ENCODE data around the gene C10orf105.

The C10orf105 gene

DNA sequence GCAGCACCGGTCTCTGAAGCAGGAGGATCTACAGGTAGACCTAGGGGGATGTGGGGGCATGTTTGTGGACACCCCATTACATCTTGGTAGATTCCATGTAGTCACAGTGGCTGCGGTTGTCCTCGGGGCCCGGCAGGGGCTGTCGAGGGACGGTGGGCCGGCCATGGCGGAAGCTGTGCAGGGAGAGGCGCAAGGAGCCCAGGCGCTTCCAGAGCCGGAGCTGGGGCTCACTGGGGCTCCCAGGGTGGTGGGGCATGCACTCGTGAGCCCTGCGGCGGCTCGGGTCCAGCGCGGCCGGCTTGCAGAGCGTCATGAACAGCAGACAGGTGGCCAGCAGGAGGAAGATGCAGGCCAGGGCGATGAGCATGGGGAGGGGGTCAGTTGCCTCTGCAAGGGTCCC lies 3.7 kb downstream of the C10orf105 start:
- no peak for DNase-seq

DNA sequence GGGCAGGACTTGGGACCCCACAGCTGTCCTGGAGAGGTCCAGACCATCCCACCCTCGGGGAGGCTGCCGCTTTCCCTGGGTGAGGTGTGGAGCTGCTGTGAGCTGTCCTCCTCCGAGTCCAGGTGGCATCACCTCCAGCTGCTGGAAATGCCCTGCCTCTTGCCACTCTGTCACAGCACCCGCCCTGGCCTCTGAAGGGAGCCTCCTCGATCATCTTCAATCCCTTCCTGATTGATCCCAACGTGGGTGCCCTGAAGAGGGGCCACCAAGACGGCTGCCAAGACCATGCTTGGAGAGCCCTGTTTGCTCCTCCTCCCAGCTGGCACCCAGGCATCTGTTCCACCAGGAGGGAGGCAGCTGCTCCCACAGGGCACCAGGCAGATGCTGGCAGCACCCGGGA lies 4.6 kb downstream of the C10orf105 start:
- no peak for DNase-seq

DNA sequence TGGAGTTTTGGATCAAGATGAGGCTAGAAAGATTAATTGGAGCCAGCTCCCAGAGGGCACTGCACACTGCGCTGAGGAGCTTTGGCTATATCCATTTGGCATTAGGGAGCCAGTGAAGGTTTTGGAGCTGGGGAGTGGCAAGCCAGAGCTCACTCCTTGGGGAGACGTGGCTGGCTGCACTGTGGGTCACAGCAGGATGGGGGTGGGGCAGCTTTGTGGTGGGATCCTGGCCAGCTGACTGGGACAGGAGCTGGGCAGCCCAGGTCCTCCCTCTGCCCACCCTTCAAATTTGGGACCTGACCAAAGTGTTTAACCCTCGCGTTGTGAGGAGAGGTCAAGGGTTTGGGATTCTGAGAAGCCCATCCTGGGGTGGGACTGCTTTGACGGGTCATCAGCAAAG lies 5.0 kb downstream of the C10orf105 start:
- DNase-seq = no peak

DNA sequence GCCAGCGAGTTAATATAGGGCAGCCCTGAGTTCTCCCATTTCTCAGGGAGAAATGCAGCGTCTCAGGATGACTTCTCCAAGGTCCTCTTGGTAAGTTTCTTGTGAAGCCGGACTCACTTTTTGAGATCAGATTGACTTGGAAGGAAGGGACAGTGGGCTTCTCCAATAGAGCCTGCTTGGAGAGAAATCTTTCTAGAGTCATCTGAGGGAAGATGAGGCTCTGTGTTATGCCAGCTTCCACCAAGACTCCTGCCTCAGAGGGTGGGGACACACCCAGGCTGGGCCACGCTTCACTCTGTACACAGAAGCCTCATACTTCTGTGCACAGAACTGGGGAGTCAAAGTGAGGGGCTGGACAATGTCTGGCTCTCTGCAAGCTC lies 5.6 kb downstream of the C10orf105 start:
- DNase-seq = peak; percentile 19

DNA sequence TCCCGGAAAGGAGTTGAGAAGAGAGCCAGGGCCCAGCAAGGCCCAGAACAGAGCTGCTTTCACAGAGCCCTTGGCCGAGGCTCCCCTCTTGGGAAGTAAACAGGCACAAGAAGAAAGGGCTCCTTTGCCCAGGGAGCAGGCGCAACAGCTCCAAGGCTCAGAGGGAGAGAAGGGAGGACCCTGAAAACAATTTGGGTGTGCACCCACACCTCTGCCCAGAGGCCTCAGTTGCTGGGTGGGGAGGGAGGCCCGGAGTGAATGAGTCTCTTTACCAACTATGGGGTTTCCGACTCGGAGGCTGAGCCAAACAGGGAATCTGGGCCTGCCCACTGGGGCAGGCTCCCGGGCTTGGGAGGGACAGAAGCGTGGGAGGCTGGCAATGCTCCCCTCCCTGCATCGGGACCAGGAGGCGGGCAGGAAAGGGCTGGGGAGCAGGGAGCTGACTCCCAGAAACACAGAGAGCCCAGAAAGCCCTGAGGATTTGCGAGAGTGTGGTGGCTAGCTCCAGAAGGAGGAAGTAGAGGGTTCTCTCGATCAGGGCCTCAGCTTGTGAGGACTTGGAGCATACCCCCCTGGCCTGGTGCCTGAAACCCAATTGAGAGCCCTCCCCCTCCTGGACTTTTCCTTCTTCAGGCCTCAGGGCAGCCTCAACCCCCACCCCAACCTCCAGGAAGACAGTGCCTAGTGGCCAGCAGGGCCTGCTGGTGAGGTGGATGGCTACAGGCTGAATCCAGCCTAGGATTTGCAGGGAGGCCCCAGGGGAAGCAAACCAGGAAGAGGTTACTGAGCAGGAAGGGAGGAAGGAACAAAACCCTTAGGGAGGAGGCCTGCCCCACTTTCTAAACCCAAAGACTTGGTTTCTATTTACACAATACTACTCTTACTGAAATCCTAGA lies 6.2 kb downstream of the C10orf105 start:
- no peak for DNase-seq

DNA sequence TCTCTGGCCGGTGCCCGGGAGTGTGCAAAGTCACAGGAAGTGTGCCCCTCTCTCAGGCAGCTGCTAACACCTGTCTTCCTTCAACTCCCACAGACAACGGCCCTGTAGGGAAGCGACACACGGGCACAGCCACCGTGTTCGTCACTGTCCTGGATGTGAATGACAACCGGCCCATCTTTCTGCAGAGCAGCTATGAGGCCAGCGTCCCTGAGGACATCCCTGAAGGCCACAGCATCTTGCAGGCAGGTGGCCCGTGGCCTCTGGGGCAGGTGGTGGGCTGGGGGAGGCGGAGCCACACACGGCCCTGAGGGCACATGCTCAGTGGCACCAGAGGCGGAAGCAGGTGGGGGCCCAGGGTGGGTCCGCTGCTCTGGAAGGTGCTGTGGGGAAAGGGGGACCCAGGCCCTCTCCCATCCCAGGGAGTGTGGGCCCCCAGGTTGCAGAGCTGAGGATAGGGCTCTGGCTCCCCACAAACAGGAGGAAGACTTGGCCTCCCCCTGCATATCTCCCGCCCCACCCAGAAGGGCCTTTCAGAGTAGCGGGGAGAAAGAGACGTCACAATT lies 6.9 kb downstream of the C10orf105 start:
- DNase-seq = peak; percentile 53

DNA sequence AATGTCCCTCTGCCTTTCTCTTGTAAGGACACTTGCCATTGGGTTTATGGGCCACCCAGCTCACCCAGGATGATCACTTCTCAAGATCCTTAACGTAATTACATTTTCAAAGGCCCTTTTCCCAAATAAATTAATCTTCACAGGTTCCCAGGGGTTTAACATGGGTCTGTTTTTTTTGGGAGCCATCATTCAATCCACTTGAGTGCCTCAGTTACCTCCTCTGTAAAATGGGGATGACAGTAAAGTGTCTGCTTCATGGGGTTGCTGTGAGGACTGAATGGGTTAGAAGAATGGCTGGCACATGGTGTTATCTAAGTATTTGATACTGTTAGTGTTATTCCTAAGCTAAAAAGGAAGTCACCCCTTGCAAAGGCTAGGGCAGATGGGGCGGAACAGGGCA lies 7.4 kb downstream of the C10orf105 start:
- no peak for DNase-seq

DNA sequence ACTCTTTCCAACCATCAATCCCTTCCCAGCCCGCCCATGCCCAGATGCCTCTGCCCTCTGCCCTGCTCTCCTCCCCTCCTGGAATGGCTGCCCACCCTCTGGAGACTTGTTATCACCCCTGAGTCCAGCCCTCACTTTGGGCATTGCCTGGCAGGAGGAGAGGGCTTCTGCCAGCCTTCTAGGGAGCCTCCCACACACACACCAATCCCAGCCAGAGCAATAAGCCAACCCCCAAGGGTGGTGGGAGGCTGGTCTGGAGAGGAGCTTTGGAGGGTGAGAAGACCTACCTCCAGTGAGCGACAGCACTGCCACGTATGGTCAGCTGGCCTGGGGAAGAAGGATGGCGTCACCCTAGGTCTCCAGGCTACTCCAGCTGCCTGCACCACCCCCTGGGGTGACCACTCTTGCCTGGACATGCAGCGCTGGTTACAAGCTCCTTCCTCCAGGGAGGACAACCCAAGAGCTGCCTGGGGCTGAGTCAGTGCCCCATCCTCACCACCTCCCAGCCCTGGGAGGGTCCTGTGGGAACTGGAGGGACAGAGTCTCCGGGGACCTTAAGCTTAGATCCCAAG lies 8.4 kb downstream of the C10orf105 start:
- DNase-seq = no peak

DNA sequence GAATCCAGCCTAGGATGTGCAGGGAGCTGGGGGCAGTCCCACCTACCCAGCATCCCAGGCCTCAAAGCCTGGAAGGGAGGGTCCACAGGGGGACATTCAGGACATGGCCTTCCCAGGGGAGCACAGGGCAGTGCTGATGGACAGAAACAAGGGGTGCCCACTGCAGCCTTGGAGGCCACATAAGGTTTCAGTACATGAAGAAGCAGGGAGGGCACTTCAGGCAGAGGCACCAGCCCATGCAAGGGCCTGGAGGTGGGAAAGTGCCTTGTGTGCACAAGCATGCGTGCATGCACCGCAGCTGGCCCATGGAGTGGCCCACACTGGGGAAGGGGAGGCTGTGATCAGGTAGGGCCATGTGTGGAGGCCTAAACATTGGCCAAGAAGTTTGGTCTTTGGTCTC lies 9.1 kb downstream of the C10orf105 start:
- DNase-seq = no peak

DNA sequence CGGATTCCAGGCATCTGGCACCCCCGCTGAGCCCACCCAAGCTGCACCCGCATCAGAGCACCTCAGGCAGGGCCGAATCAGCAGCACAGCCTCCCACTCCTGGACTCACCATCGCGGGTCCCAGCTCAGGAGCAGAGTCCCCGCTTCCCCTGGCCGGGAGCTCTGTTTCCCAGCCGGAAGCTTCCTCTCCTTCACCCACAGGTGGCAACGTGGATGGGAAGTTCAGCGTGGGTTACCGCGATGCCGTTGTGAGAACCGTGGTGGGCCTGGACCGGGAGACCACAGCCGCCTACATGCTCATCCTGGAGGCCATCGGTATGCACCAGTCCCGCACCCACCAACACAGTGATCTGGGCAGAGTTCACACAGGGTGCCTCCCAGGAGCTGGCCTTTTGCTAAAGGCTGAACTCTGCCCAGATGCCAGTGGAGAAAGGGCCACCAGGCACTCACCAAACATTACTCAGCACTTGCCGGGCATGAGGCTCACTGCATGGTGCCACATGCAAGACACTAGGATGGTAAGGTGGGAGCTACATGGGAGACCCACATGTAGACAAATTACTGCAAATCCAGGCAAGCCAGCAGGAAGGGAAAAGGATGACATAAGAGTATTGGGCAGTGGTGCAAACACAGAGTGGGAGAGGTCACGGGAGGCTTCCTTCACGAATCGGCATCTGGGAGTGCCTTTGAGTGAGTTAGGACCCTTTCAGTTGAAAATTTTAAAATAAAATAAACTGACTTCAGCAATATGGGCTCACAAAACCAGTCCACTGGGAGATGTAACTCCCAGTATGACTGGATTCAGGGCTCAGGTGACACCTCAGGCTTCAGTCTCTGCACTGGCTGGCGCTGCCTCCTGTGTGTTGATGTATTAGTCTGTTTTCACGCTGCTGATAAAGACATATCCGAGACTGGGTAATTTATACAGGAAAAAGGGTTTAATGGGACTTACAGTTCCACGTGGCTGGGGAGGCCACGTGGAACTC lies 10.4 kb downstream of the C10orf105 start:
- DNase-seq = no peak

DNA sequence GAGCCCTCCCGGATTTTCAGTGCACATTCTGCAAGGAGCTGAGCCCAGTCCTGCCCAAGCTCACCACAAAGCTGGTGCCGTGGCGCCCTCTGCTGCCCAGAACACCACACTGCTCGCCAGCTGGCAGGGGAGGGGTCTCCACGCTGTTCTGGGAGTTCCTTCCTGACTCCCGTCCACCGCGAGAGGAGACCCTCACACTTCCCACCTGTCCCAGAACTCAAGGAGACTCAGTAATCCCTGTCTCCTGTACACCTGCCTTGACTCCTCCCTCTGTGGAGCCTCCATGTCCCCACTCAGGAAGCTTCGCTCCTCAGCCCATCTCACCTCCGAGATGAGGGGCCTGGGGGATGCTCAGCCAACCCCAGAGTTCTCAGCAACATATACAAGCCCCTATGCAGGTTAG lies 11.3 kb downstream of the C10orf105 start:
- DNase-seq = peak; percentile 46

DNA sequence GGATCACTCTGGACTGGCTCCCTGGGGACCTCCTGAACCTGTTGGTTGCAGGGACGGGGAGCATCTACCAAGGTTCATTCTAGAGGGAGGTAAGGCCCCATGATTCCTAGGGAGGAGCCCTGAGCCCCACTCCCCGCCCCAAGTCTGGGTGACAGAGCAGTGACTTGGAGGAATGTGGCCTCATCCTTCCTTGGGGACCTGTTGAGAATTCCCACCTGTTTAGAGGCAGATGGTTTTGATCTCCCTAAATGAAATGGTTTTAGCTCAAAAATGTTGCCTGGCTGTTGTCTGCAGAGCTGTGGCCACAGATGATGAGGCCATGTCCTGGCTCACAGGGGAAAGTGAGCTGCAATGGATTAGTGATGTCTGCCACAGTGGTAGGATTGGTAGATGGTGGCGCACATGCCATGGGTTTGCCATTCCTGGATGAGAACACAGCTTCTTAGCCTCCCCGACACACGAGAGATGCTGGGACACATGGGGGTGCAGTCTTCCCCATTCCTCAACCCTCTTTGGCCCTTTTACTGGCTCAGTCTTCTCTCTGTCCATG lies 12.3 kb downstream of the C10orf105 start:
- no peak for DNase-seq

DNA sequence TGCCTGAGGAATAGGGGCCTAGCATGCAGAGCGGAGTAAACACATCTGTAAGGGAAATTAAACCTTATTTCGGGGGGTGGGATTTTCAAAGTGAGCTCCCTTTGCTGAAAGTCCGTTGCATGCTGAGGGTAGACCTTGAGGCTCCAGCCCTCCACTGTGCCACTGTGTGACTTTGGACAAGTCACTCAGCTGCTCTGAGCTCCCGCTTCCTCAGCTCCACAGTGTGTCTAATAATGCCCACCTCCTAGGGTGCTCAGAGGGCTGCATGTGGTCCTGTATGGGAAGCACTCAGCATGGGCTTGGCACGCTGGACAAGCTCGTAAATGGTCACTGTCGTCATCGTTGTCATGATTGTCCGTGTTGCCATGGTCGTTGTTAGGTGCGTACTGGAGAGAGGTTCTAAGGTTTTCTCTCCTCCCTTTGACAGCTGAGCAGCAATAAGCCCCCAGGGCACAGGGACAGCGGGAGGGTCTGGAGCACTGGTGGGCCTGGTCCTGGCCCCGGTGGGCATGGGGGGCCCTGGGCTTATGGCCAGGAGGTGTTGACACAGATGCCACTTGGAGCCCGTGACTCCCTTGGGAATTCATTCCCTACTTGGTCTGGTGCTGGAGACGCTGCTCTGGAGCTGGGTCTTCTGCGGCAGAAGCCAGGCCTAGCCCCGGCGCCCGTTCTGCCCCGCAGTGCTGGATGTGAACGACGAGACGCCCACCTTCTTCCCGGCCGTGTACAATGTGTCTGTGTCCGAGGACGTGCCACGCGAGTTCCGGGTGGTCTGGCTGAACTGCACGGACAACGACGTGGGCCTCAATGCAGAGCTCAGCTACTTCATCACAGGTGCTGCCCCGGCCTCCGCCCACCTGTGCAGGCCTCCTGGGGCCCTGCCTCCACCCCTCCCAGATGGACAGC lies 13.1 kb downstream of the C10orf105 start:
- DNase-seq = no peak

DNA sequence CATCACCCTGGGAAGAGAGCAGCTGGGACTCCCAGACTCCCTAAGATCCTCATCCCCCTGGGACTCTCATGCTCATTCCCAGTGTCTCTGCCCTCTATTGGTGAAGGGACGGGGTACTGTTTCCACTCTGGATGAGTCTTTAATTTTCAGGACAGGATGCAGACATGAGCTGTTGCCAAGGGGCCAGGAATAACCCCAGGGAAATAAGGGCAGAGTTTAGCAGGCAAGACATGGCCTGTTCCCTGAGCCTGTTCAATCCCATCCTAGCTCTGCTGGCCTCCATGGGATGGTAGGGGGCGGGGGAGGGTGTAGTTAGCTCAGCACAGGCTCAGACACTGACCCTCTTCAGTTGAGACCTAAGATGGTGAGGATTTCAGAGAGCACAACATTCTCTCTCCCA lies 14.0 kb downstream of the C10orf105 start:
- no peak for DNase-seq

DNA sequence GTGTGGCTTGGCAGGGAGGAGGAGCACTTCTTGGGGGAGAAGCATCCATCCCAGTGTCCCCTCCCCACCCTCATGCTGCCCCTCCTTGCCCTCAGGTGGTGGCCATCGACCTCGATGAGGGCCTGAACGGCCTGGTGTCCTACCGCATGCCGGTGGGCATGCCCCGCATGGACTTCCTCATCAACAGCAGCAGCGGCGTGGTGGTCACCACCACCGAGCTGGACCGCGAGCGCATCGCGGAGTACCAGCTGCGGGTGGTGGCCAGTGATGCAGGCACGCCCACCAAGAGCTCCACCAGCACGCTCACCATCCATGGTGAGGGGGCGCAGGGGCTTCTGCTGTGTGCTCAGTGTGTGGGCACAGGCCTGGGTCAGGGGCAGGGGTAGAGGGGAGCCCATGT lies 14.8 kb downstream of the C10orf105 start:
- DNase-seq = no peak

DNA sequence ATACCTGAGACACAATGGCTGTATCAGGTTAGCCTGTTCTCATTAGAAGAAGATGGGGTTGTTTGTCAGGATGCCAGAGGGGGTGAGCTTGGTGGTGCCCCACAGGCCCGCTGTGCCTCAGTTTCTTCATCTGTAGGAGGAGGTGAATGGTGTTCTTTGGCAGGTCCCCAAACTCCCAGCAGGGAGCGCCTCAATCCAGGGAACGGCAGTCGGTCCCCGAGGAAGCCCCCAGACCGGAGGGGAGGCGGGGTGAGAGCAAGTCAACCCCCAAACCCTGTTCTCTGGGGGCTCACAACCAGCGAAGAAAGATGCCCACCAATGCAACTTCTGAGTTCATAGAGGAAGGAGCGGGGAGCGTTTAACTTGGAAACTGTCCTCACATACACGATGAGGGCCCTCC lies 16.0 kb downstream of the C10orf105 start:
- DNase-seq = no peak

DNA sequence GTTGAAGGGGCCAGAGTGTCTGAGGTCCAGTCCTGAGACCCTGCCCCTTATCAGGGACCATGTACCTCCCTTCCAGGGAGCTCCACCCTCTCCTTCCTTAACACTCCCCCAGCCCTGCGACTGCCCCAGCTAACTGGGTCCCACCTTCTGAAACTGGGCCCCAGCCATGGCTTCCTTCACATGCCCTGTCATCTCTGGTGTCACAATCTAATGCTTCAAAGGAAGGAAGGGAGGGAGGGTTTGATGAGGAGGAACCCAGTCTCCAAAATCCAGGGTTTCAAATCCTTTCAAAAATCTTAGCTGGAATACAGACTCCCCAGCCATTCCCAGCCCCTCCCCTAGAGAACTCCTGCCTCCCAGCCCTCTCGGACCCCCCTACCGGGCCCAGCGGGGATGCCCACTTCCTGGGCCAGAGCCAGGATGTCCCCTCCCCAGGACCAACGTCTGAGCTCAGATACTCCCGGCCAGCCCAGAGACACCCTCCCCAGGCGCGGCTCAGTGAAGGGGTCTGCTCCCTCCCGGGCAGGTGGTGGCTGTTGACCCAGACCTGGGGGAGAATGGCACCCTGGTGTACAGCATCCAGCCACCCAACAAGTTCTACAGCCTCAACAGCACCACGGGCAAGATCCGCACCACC lies 18.0 kb downstream of the C10orf105 start:
- DNase-seq = no peak

DNA sequence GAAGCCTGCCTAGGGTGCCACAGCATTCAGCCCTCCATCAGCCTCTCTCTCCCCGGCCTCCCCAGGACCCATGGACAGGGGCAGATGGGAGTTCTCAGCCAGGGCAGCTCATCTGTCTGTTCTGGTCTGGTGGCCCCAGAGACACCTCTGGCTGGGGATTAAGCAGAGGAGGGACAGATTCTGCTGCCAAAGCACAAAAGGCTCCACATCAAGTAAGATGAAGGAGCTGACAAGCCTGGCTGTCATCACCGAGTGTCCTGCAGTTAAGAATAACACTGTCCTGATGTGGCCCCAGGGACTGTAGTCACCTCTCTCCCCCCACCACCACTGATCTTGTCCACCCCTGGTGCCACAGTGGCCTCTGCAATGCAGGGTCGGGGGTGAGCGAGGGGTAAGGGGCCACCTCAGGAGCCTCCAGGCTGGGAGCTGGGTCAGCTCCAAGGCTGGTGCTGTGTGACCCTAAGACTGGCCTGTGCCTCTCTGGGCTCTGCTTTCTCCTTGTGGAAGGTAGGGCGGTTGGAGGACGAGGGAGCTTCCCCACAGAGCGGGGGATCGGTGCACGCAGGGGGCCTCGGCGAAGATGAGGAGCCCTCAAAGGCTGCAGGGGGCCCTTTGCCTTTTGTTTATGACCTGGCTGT lies 18.7 kb downstream of the C10orf105 start:
- no peak for DNase-seq

DNA sequence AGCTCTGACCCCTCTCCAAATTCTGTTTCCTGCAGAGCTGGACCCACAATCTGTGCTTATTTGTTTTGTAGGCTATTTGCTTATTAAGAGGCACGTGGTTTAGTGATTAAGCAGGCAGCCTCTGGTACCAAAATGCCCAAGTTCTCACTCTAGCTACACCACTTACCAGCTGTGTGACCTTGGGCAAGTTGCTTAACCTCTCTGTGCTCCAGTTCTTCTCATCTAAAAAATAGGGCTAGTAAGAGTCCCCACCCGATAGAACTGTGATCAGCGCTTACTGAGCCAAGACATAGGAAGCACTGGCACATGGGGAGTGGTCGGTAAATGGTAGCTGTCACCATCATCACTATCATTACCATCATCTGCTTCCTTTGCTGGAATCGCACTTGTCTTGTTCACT lies 20.8 kb downstream of the C10orf105 start:
- no peak for DNase-seq

DNA sequence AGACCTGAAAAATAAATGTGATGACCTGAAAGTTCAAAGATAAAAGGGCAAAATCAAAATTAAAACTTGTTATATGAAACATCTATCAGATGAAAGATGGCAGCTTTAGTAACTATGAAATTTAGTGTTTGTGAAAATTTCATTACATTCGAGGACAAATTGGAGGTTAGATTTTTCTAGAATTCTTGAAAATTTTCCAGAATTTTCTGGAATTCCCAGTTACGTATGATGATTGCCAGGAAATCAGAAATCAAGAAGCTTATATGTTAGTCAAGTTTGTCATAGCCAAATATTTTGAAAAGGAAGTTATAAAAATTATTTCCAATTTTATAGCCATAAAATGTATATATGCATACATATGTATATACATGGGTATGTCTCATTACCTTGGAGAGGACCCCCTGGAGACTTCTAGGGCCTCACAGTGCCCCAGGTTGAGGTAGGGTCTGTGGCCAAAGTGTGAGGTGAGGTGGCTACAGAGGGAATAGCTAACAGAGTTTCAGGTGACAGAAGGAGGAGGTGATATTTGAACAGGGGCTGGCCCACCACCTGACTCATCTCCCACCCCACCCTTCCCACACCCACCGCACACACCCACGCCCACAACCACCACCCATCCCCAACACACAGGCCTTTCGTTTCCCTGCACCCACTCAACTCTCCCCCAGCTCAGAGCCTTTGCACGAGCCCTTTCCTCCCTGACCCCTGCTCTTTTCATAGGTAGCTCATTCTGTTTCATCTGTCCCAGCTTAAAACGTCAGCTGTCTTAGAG lies 21.5 kb downstream of the C10orf105 start:
- no peak for DNase-seq
